PC-3 (cell line): ENCODE measurements around the gene ERMARD. TPM values are rescaled to one million over a fixed set of nuclear protein-coding genes. Genes with fewer than 3 reads are reported as not detected.

ENCODE experiments used
- ATAC-seq: fragments of 200-7000 bp; cut with Tn5 transposase; 2 replicates; pipeline ENCODE4 v1.9.1; 2020; ENCODE audit warnings: mild to moderate bottlenecking, moderate library complexity
- BruUV-seq: library from RNA; stranded (reverse); fragments of 400-500 nt; replicated peaks from 2 replicates; lab custom pipeline; 2021; lab: Mats Ljungman, UMichigan
- CTCF ChIA-PET: fragments of 300-600 bp; sonication (Branson Sonifier 250); formaldehyde crosslinking; loops from one replicate; lab custom pipeline; 2022; ENCODE audit warnings: antibody characterized with exemption; lab: Charles Lee
- POLR2A ChIA-PET: fragments of 300-600 bp; sonication (Branson Sonifier 250); formaldehyde crosslinking; loops from one replicate; lab custom pipeline; 2022; ENCODE audit warnings: antibody characterized with exemption; ENCODE audit not compliant: unreplicated experiment; lab: Charles Lee
- DNase-seq: peaks from one replicate; pipeline ENCODE4 v3.0.0-alpha.2; 2015
- H2AFZ ChIP-seq: fragments of 300-600 bp; sonication (generic); 2 replicates; pipeline ENCODE4 v1.6.0; 2016; ENCODE audit warnings: antibody characterized with exemption, low read length
- H3F3A ChIP-seq: fragments of 300-600 bp; sonication (generic); one replicate; pipeline ENCODE4 v1.6.0; 2017; ENCODE audit warnings: antibody characterized with exemption, low read length, control low read depth, mild to moderate bottlenecking; ENCODE audit not compliant: unreplicated experiment
- H3K27ac ChIP-seq: fragments of 300-600 bp; sonication (generic); 2 replicates; pipeline ENCODE4 v1.5.1; 2016; ENCODE audit warnings: mild to moderate bottlenecking, low read length
- H3K27me3 ChIP-seq: fragments of 300-600 bp; sonication (generic); 2 replicates; pipeline ENCODE4 v1.6.1; 2016; ENCODE audit warnings: low read length, mixed read lengths
- H3K36me3 ChIP-seq: fragments of 300-600 bp; sonication (generic); 2 replicates; pipeline ENCODE4 v1.6.1; 2016; ENCODE audit warnings: low read depth, mixed run types, low read length, mixed read lengths
- H3K4me1 ChIP-seq: fragments of 300-600 bp; sonication (generic); 2 replicates; pipeline ENCODE4 v1.5.1; 2016; ENCODE audit warnings: low read length; ENCODE audit not compliant: insufficient read depth
- H3K4me2 ChIP-seq: fragments of 300-600 bp; sonication (generic); 2 replicates; pipeline ENCODE4 v1.6.0; 2016; ENCODE audit warnings: low read length
- H3K4me3 ChIP-seq: fragments of 300-600 bp; sonication (generic); 2 replicates; pipeline ENCODE4 v1.5.1; 2016; ENCODE audit warnings: mild to moderate bottlenecking, low read length, mixed read lengths
- H3K79me2 ChIP-seq: fragments of 300-600 bp; sonication (generic); 2 replicates; pipeline ENCODE4 v1.6.1; 2017; ENCODE audit warnings: low read length, mixed read lengths
- H3K9ac ChIP-seq: fragments of 300-600 bp; sonication (generic); 2 replicates; pipeline ENCODE4 v1.6.0; 2016; ENCODE audit warnings: mild to moderate bottlenecking, low read length
- H3K9me2 ChIP-seq: fragments of 300-600 bp; sonication (generic); replicated peaks from 2 replicates; pipeline ENCODE4 v1.6.1; 2016; ENCODE audit warnings: mixed run types, low read length, mixed read lengths
- H3K9me3 ChIP-seq: fragments of 300-600 bp; sonication (generic); 2 replicates; pipeline ENCODE4 v1.6.1; 2016; ENCODE audit warnings: low read length, mixed read lengths
- H4K20me1 ChIP-seq: fragments of 300-600 bp; sonication (generic); 2 replicates; pipeline ENCODE4 v1.6.1; 2016; ENCODE audit warnings: low read length, mixed read lengths
- CTCF ChIP-seq: fragments of 300-600 bp; sonication (generic); conservative IDR thresholded peaks from 2 replicates; pipeline ENCODE4 v1.5.1; 2017; ENCODE audit warnings: antibody characterized with exemption, low read depth, mild to moderate bottlenecking, low read length
- EZH2 ChIP-seq: fragments of 300-600 bp; sonication (generic); IDR thresholded peaks from one replicate; pipeline ENCODE4 v1.6.1; 2017; ENCODE audit warnings: antibody characterized with exemption, mild to moderate bottlenecking, low read length; ENCODE audit not compliant: unreplicated experiment
- EZH2phosphoT487 ChIP-seq: fragments of 300-600 bp; sonication (generic); IDR thresholded peaks from 2 replicates; pipeline ENCODE4 v1.6.1; 2018; ENCODE audit warnings: mild to moderate bottlenecking, antibody characterized with exemption, low read length, borderline replicate concordance
- intact Hi-C: fragments of 100-400 bp; cut with micrococcal nuclease; formaldehyde crosslinking; loops from 2 replicates; pipeline ENCODE4 v1.9.0; 2023
- total RNA-seq: library from RNA; depleted of rRNA; stranded (reverse); fragments of >200 nt; gene quantifications from 2 replicates; pipeline ENCODE4 v1.2.3, GENCODE V29; 2014; rRNA removed

ERMARD gene
- total RNA-seq, 1 experiment from 2014 or later, result 16.3 TPM

GRCh38 chr6:169829786-169830185 is 78.4 kb downstream of the ERMARD start:
- H2AFZ ChIP-seq, result no peak overlapping the region
- H3K79me2 ChIP-seq, result no peaks in the 10 kb centered on the region
- no peak overlapping the region for H3K4me3 ChIP-seq
- no peaks in the 10 kb centered on the region for H3K9me3 ChIP-seq
- BruUV-seq, result no TSS peak
- intact Hi-C loops, result loop anchor here (5.0 kb wide), 1 partner anchor 688 kb away; no protein-coding TSS in a partner anchor
- H3K9ac ChIP-seq, result no peak overlapping the region
- H3K27me3 ChIP-seq, result no peaks in the 10 kb centered on the region
- H4K20me1 ChIP-seq, result no peaks in the 10 kb centered on the region
- DNase-seq (peak; percentile 4), ATAC-seq (no peak)
- ChIA-PET CTCF (no interaction called here), POLR2A (no interaction called here)
- H3K27ac ChIP-seq, result no peak overlapping the region
- H3K36me3 ChIP-seq, result no peaks in the 10 kb centered on the region
- no peaks in the 10 kb centered on the region for H3F3A ChIP-seq
- no peaks in the 10 kb centered on the region for H3K9me2 ChIP-seq
- TF ChIP-seq EZH2 (no peak), CTCF (no peak), EZH2phosphoT487 (no peak)
- no peak overlapping the region for H3K4me2 ChIP-seq
- H3K4me1 ChIP-seq, result peaks cover 13% of the 10 kb centered on the region; the same call in 1 of the 2 replicates

GRCh38 chr6:169830876-169831275 is 79.5 kb downstream of the ERMARD start:
- CTCF ChIA-PET, result no interaction called here
- no TSS peak for BruUV-seq
- TF ChIP-seq EZH2 (no peak), EZH2phosphoT487 (no peak), CTCF (no peak)
- DNase-seq (peak; percentile 8), ATAC-seq (no peak)
- H3K9me2 ChIP-seq, result no peaks in the 10 kb centered on the region
- H3K27ac ChIP-seq, result no peak overlapping the region
- H3K27me3 ChIP-seq, result peaks cover 5% of the 10 kb centered on the region; the same call in 1 of the 2 replicates
- POLR2A ChIA-PET, result no interaction called here
- H3K9me3 ChIP-seq, result no peaks in the 10 kb centered on the region
- H3K79me2 ChIP-seq, result no peaks in the 10 kb centered on the region
- H3K4me3 ChIP-seq, result no peak overlapping the region
- peaks cover 13% of the 10 kb centered on the region; the same call in 1 of the 2 replicates for H3K4me1 ChIP-seq
- no peaks in the 10 kb centered on the region for H3F3A ChIP-seq
- H4K20me1 ChIP-seq, result no peaks in the 10 kb centered on the region
- H3K36me3 ChIP-seq, result no peaks in the 10 kb centered on the region
- H2AFZ ChIP-seq, result no peak overlapping the region
- intact Hi-C loops, result loop anchor here (1.0 to 5.0 kb wide), 2 partner anchors 462 to 686 kb away; no protein-coding TSS in a partner anchor
- no peak overlapping the region for H3K4me2 ChIP-seq
- H3K9ac ChIP-seq, result no peak overlapping the region

Other genes starting within 250 kb of the ERMARD start
- 20.0 and 28.3 TPM in 2 replicates for gene WDR27, start 49.6 kb upstream of the ERMARD start, total RNA-seq
- 17.0 and 18.6 TPM in 2 replicates for gene C6orf120, start 49.5 kb upstream of the ERMARD start, total RNA-seq
- 6.3 and 10.7 TPM in 2 replicates for gene PHF10, start 27.1 kb upstream of the ERMARD start, total RNA-seq
- 0.51 and 1.5 TPM in 2 replicates for gene DYNLT2, start 50 bp upstream of the ERMARD start, total RNA-seq